GM18861 (cell line): ENCODE results near the gene PCNX2.
"Not testable (repeated sequence)": the region's sequence is repeated elsewhere in the genome, so short reads cannot be mapped to it uniquely, and the experiment has no call there.

Experiments
- ATAC-seq: cut with Tn5 transposase; IDR thresholded peaks from one replicate; pipeline ENCODE4 v1.9.1; 2021; ENCODE audit not compliant: unreplicated experiment

PCNX2 gene

GRCh38 chr1:233024199-233024598 lies 271.3 kb downstream of the PCNX2 start:
- no peak for ATAC-seq

GRCh38 chr1:233022246-233022645 lies 273.3 kb downstream of the PCNX2 start:
- ATAC-seq = no peak

GRCh38 chr1:233020426-233020825 lies 275.1 kb downstream of the PCNX2 start:
- no peak for ATAC-seq

GRCh38 chr1:233019778-233020325 lies 275.7 kb downstream of the PCNX2 start:
- ATAC-seq = no peak

GRCh38 chr1:233019083-233019482 lies 276.4 kb downstream of the PCNX2 start:
- no peak for ATAC-seq

- no peak for ATAC-seq
These were observed 278.7 kb downstream of the PCNX2 start for GRCh38 chr1:233016798-233017197.

- no peak for ATAC-seq
These were observed 279.6 kb downstream of the PCNX2 start for GRCh38 chr1:233015965-233016364.

GRCh38 chr1:233012021-233012420 lies 283.5 kb downstream of the PCNX2 start:
- ATAC-seq = no peak

GRCh38 chr1:233010146-233010545 lies 285.4 kb downstream of the PCNX2 start:
- ATAC-seq = no peak

GRCh38 chr1:233006541-233006973 lies 289.0 kb downstream of the PCNX2 start:
- no peak for ATAC-seq

GRCh38 chr1:233006108-233006507 lies 289.4 kb downstream of the PCNX2 start:
- ATAC-seq = no peak

- no peak for ATAC-seq
These were observed 289.8 kb downstream of the PCNX2 start for GRCh38 chr1:233005703-233006102.

- no peak for ATAC-seq
These were observed 290.4 kb downstream of the PCNX2 start for GRCh38 chr1:233005156-233005555.

- ATAC-seq = no peak
These were observed 291.1 kb downstream of the PCNX2 start for GRCh38 chr1:233004451-233004850.

GRCh38 chr1:233003638-233004037 lies 291.9 kb downstream of the PCNX2 start:
- ATAC-seq = not testable (repeated sequence)

GRCh38 chr1:232999956-233000625 lies 295.4 kb downstream of the PCNX2 start:
- ATAC-seq = no peak

GRCh38 chr1:232998646-232999045 lies 296.9 kb downstream of the PCNX2 start:
- no peak for ATAC-seq

GRCh38 chr1:232998138-232998537 lies 297.4 kb downstream of the PCNX2 start:
- ATAC-seq = no peak

GRCh38 chr1:232996143-232996542 lies 299.4 kb downstream of the PCNX2 start:
- ATAC-seq = no peak

- ATAC-seq = no peak
These were observed 300.3 kb downstream of the PCNX2 start for GRCh38 chr1:232995189-232995588.

GRCh38 chr1:232993555-232993954 lies 302.0 kb downstream of the PCNX2 start:
- no peak for ATAC-seq

GRCh38 chr1:232992227-232992626 lies 303.3 kb downstream of the PCNX2 start:
- ATAC-seq = no peak

- no peak for ATAC-seq
These were observed 304.3 kb downstream of the PCNX2 start for GRCh38 chr1:232991238-232991637.
